GM19463 (cell line): ENCODE measurements around the gene ADGRB2.

ENCODE experiments used
- ATAC-seq: cut with Tn5 transposase; IDR thresholded peaks from one replicate; pipeline ENCODE4 v1.9.1; 2021; ENCODE audit warnings: mild to moderate bottlenecking, moderate library complexity; ENCODE audit not compliant: unreplicated experiment

The ADGRB2 gene

GRCh38 chr1:31765041-31765467 lies 914 bp upstream of the ADGRB2 start:
- no peak for ATAC-seq

- ATAC-seq = no peak
These were observed 349 bp downstream of the ADGRB2 start for GRCh38 chr1:31763671-31764311.

GRCh38 chr1:31762726-31763670 lies 1.1 kb downstream of the ADGRB2 start:
- no peak for ATAC-seq

GRCh38 chr1:31762323-31762722 lies 1.8 kb downstream of the ADGRB2 start:
- no peak for ATAC-seq

GRCh38 chr1:31761883-31762282 lies 2.3 kb downstream of the ADGRB2 start:
- no peak for ATAC-seq

- ATAC-seq = no peak
These were observed 3.4 kb downstream of the ADGRB2 start for GRCh38 chr1:31760471-31761470.

GRCh38 chr1:31759298-31760023 lies 4.7 kb downstream of the ADGRB2 start:
- ATAC-seq = no peak

GRCh38 chr1:31758823-31759222 lies 5.3 kb downstream of the ADGRB2 start:
- ATAC-seq = no peak

GRCh38 chr1:31757989-31758388 lies 6.2 kb downstream of the ADGRB2 start:
- ATAC-seq = no peak

- no peak for ATAC-seq
These were observed 6.9 kb downstream of the ADGRB2 start for GRCh38 chr1:31757204-31757679.

- ATAC-seq = no peak
These were observed 7.6 kb downstream of the ADGRB2 start for GRCh38 chr1:31756578-31756977.

- no peak for ATAC-seq
These were observed 8.2 kb downstream of the ADGRB2 start for GRCh38 chr1:31755850-31756492.

- no peak for ATAC-seq
These were observed 8.9 kb downstream of the ADGRB2 start for GRCh38 chr1:31755197-31755611.

GRCh38 chr1:31754397-31754796 lies 9.7 kb downstream of the ADGRB2 start:
- ATAC-seq = no peak

GRCh38 chr1:31753707-31754349 lies 10.3 kb downstream of the ADGRB2 start:
- ATAC-seq = no peak

- no peak for ATAC-seq
These were observed 11.1 kb downstream of the ADGRB2 start for GRCh38 chr1:31752952-31753475.

GRCh38 chr1:31752258-31752657 lies 11.9 kb downstream of the ADGRB2 start:
- ATAC-seq = no peak

- ATAC-seq = no peak
These were observed 12.3 kb downstream of the ADGRB2 start for GRCh38 chr1:31751822-31752241.
